GM18873 (cell line): ENCODE results near the gene DIPK1B.
"Not testable (repeated sequence)": the region's sequence is repeated elsewhere in the genome, so short reads cannot be mapped to it uniquely, and the experiment has no call there.

Source experiments
- ATAC-seq: cut with Tn5 transposase; IDR thresholded peaks from one replicate; pipeline ENCODE4 v1.9.1; 2021; ENCODE audit warnings: mild to moderate bottlenecking, moderate library complexity, moderate number of reproducible peaks; ENCODE audit not compliant: unreplicated experiment, low FRiP score

Gene DIPK1B

DNA sequence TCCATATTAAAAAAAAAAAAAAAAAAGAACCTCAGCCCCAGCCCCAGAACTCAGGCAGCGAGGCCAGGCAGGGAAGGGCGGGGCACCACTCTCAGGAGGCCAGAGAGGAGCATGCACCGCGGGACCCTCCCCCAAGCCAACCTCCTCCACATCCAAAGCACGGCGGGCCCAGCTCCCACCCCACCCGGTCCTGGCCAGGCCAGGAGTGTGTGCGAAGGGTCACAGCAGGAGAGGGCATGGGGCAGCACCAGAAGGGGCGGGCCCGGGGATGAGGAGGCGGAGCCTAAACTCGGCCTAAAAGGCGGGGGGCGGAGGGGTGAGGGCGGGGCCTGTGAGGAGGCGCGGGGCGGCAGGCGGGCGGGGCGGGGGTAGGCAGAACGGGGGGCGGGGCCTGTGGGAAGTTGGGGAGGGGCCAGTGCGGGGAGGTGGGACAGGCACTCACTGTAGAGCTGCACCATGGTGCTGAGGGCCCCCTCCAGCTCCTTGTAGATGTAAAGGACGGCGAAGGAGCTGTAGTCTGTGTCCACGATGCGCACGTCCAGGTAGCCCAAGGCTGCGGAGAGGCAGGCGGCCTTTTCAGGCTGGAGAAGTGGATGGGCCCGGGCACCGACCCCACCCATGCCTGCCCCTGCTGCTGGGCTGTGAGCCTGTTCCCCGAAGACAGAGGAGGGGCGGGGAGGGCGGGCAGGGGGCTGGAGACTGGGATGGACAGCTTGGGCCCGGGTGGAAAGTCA is 50.7 kb downstream of the DIPK1B start:
- ATAC-seq, result no peak

DNA sequence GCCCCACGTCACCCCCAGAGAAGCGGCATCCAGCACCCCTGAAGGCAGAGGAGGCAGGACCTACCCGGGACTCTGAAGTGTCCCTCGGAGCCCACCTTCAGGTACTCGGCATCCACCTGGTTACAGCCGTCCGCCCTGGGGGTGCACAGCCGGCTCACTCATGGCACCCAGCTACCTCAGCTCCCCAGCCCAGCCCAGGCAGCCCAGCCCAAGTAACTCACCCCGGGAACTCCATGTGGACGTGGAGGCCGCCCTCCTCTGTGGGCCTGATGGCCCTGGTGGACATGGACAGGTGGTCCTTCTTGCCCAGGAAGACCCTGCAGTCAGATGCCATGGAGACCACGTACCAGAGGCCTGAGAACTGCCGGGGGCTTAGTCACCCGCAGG is 51.3 kb downstream of the DIPK1B start:
- ATAC-seq, result no peak

DNA sequence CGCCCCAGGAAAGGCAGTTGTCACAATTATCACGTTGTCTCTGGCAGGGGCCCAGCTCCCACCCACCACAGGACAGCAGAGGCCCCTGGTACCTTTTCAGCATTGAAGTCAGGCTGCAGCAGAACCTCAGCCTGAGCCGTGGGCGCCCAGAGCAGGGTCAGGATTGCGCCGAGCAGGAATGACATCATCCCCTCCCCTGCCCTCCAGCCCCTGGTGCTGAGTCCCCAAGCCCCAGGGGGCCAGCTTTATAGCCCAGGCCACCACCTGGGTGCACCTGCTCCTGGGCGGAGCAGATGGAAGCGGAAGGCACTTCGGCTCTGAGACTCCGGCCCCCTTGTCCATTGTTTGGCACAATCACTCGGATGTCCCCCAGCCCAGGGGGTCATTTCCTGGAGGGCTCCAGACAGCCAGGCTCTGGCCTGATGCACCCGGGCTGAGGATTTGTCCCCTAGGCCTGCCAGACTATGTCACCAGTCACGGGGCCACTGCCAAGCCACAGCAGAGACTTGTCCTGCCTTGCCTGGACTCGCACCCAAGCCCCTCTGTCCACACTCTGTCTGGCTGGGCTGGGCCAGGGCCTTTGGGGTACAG is 52.0 kb downstream of the DIPK1B start, which contains the start of gene LCN15:
TSS of gene LCN15 (minus strand) at position 218 of the 591 bp plus-strand sequence. CDS start at position 188, 30 bp downstream.
- no peak for ATAC-seq

DNA sequence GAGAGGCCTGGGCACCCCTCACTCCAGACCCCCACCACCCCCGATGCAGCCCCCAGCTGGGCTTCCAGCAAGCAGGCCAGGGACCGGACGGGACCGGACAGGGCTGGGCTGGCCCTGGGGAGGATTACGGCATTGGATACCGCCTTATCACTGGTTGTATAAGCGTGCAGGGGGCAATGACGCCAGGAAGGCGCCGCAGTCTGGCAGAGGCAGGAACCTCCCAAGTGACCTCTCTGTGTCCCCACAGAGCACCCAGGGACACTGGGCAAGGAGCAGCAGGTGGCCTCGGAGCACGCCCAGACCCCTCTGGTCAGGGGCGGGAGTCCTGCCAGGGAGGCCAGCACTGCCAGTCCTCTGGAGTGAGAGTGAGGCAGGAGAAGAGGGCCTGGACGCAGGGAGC is 52.7 kb downstream of the DIPK1B start:
- ATAC-seq, result no peak

DNA sequence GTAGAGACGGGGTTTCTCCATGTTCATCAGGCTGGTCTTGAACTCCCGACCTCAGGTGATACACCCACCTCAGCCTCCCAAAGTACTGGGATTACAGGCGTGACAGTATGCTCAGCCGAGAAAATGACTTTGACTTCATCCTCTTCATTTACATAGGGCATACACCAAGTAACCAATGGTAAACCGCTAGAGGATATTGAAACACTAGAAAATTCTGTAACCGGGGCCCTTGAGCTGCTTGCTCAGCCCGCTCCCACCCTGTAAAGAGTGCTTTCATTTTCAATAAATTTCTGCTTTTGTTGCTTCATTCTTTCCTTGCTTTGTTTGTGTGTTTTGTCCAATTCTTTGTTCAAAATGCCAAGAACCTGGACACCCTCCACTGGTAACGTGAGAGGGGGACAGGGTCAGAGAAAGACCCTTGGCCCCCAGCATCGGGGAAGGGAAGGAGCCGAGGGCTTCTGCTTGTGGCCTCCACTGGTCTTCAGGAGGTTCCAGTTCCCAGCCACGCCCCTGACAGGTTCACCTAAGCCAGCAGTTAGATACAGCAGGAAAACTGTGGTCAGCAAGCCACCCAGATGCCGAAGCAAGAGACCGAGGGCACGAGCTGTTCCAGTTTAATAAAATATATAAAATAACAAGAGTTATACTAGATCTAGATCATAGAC is 53.5 kb downstream of the DIPK1B start:
- ATAC-seq, result not testable (repeated sequence)

DNA sequence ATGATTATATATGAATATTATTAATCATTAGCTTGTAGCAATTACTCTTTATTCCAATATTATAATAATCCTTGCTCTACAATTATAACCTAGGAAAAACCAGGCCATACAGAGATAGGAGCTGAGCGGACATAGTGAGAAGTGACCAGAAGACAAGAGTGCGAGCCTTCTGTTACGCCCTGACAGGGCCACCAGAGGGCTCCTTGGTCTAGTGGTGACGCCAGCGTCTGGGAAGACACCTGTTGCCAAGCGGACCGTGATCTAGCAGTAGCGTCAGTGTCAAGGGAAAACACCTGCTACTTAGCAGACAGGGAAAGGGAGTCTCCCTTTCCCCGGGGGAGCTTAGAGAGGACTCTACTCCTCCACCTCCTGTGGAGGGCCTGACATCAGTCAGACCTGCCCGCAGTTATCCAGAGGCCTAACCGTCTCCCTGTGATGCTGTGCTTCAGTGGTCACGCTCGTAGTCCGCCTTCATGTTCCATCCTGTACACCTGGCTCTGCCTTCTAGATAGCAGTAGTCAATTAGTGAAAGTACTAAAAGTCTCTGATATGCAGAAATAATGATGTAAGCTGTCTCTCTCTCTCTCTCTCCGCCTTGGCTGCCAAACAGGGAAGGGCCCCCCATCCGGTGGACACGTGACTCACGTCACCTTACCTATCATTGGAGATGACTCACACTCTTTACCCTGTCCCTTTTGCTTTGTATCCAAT is 54.2 kb downstream of the DIPK1B start:
- ATAC-seq, result not testable (repeated sequence)

DNA sequence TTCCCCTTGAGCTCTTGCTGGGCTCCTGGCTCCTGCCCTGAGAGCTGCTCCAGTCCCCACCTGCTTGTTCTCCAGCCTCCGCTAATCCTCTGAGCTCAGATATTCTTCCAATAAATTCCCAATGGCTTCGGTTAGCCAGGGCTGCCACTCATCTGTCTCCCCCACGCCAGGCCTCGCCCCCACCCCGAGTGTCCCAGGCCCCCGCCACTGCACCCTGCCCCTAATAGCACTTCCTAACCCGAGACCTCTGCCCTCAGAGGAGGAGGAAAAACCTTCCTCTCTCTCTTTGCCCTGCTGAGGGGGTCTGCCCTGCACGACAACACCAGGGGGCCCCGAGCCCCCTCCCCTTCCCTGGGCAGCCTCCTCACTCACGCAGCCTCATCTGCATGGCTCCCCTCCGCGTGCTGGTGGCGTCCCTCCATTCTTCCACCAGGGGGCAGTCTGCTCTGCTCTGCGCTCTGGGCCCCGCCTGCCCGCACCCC is 57.4 kb downstream of the DIPK1B start:
- no peak for ATAC-seq

DNA sequence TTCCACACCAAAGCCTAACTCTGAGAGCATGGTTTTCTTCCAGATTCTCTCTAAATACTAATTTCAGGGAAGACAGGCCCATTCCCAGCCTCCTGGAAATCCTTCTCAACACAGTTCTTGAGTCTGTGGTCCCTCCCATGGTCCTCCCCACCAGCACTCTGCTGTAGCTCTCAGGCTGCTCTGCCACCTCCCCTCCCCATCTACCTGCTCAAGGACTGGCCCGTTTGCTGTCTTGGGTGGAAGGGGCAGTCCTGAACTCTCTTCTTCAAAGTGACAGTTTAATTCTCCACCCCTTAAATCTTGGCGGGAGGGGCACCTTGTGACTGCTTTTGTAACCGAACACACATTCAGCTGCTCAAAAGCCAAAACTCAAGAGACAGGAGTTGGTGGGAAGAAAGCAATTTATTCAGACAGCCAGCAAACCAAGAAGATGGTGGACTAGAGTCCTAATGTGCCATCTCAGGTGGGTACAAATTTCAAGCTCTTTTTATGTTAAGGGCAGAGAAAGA is 59.6 kb downstream of the DIPK1B start:
- ATAC-seq, result no peak

DNA sequence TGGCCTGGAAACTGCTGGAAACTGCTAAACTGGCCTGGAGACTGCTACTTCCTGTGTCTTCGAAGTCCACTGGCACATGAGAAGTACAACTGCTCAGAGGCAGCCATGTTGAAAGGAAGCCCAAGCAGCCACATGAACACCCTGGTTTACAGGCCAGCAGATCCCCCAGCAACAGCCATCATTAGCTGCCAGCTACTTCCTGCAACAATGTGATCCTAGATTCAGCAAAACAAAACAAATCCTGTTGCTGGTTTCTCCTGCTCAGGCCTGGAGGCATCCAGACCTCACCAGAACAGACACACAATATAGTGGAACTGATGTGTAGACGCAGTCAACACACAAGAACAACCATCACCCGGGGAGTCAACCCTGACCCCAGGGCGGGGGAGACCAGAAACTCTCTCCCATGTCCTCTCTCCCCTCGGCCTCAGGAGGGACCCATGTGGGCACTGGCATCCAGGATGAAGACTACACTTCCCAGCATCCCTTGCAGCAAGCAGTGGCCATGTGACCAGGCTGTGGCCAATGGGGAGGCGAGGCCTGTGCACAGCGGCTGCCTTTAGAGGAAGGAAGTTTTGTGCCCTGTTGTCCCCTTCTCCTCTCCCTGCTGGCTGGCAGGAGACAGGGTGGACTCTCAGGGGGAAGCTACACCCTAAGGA is 61.1 kb downstream of the DIPK1B start:
- no peak for ATAC-seq
